ENCODE data around the gene TMEM186.
"Not testable (repeated sequence)": the region's sequence is repeated elsewhere in the genome, so short reads cannot be mapped to it uniquely, and the experiment has no call there.

TMEM186 gene

DNA sequence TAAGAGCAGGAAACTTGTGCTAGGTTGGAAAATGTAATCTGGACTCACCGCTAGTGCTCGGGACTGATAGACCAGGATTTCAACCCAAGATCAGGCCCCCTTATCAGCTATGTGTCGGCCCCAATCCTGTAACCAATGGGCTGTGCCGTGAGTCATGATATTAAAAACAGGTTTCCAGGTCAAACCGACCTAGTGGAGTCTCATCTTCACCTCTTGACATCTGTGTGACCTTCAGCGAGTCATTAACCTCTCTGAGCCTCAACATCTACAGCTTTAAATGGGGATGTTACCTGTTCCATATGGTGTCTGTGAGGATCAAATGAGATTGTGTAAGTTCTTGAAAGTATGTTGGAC, 712 bp upstream of the TMEM186 start:
- Histone ChIP-seq H3K27ac (ENCODE audit: low read depth, low read length) (peak overlapping the region; percentile 57), H3K36me3 (ENCODE audit: control insufficient read depth in 1 of 2, insufficient read depth in 2 of 2, low read length in 2 of 2) (peaks cover 7 to 19% of the 10 kb centered on the region in 2 donors), H3K9me3 (ENCODE audit: control insufficient read depth in 1 of 2, low read length in 2 of 2) (no peaks in the 10 kb centered on the region), H3K4me1 (ENCODE audit: control insufficient read depth in 1 of 2, insufficient read depth in 2 of 2, low read length in 2 of 2) (peaks cover 26 to 42% of the 10 kb centered on the region in 2 donors), H3K27me3 (ENCODE audit: control insufficient read depth in 1 of 2, insufficient read depth in 2 of 2, low read length in 2 of 2) (no peaks in the 10 kb centered on the region), H3K4me3 (ENCODE audit: low read depth in 1 of 2, low read length in 2 of 2) (peak overlapping the region; percentile 88 to 95), H3K9ac (ENCODE audit: low read depth in 1 of 2, low read length in 2 of 2) (peak overlapping the region; percentile 85 to 88)

DNA sequence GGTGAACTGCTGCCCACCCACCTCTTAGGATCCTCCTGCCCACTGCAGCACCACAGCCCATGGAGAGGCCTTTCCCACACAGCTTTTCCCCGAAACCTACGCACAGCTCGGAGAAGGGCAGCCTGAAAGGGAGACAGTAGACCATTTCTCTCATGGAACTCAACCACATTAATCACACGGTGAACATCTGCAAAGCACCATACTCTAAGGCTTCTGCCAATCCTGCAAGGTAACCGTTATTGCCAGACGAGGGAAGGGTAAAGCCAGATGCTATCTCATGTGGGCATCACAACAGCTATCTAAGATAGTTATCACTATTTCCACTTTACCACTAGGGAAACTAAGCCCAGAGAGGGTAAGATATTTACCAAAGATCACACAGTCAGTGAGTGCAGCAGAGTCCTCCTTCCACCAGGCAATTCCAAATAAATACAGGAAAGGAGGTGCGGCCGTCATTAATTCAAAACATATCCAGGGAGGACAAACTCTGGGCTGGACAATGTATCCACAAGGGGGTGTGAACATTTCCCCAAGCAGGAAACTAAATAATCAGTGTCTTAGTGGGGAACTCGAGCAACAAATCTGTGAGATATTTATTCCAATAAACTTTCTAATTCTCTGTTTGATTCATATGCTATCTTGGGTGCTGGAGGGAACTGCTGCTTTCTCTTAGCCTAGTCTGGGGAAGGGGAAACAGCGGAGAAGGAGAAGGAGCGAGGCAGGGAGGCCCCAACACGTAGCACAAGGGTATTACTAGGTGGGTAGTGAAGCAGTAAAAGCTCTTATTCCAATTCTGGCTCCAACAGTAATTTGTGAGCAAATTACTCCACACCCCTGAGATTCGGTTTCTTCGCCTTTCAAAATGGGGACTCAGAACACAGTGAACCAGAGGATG, 723 bp downstream of the TMEM186 start:
- H3K9me3 ChIP-seq (ENCODE audit: control insufficient read depth in 1 of 2, low read length in 2 of 2): no peaks in the 10 kb centered on the region
- H3K4me3 ChIP-seq (ENCODE audit: low read depth in 1 of 2, low read length in 2 of 2): peak overlapping the region; percentile 88 to 95
- peak overlapping the region; percentile 56 to 88 for H3K9ac ChIP-seq (ENCODE audit: low read depth in 1 of 2, low read length in 2 of 2)
- no peak overlapping the region for H3K27ac ChIP-seq (ENCODE audit: low read depth, low read length)
- no peaks in the 10 kb centered on the region for H3K27me3 ChIP-seq (ENCODE audit: control insufficient read depth in 1 of 2, insufficient read depth in 2 of 2, low read length in 2 of 2)
- peaks cover 3 to 8% of the 10 kb centered on the region in 2 donors for H3K36me3 ChIP-seq (ENCODE audit: control insufficient read depth in 1 of 2, insufficient read depth in 2 of 2, low read length in 2 of 2)
- peaks cover 26 to 42% of the 10 kb centered on the region in 2 donors for H3K4me1 ChIP-seq (ENCODE audit: control insufficient read depth in 1 of 2, insufficient read depth in 2 of 2, low read length in 2 of 2)

DNA sequence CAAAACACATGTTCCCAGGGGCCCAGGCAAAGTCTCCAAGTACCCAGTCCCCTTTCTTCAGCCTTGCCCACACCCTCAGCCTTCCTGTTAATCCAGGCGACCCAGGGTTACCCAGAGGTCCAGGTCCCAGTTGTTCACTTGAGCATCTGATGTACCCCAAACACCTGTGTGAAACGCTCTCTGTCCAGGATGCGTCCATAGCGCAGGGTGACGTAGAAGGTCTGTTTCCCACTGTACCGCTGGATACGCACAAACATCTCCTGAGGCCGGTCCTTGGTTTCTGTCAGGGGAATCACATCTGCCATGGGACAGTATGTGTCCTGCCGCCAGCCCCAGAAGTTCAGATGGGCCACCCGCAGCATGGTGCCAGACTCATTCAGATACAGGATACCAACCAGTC, 1.6 kb downstream of the TMEM186 start:
- H3K27me3 ChIP-seq (ENCODE audit: control insufficient read depth in 1 of 2, insufficient read depth in 2 of 2, low read length in 2 of 2): no peaks in the 10 kb centered on the region
- no peak overlapping the region for H3K27ac ChIP-seq (ENCODE audit: low read depth, low read length)
- H3K9ac ChIP-seq (ENCODE audit: low read depth in 1 of 2, low read length in 2 of 2): no peak overlapping the region
- peaks cover 26 to 35% of the 10 kb centered on the region in 2 donors for H3K4me1 ChIP-seq (ENCODE audit: control insufficient read depth in 1 of 2, insufficient read depth in 2 of 2, low read length in 2 of 2)
- H3K9me3 ChIP-seq (ENCODE audit: control insufficient read depth in 1 of 2, low read length in 2 of 2): no peaks in the 10 kb centered on the region
- no peak overlapping the region for H3K4me3 ChIP-seq (ENCODE audit: low read depth in 1 of 2, low read length in 2 of 2)
- H3K36me3 ChIP-seq (ENCODE audit: control insufficient read depth in 1 of 2, insufficient read depth in 2 of 2, low read length in 2 of 2): peaks cover 3 to 5% of the 10 kb centered on the region in 2 donors

DNA sequence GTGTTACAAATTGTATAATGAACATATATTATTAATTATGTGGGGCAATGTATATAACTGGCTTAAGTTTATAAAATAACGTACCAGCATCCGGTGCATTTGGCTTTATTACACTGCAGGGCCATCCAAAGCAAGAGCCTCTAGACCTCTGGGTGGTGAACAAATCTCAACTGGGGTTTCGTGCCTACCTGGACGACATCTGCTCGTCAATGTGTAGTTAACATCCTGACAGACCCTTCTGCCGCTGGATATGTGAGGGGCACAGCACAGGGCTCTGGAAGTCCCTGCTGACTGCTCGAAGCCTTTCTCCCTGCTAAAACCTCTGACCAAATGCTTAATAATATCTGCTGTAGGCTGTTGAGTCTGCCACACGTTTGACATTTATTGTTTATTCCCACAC, 2.3 kb downstream of the TMEM186 start:
- H3K36me3 ChIP-seq (ENCODE audit: control insufficient read depth in 1 of 2, insufficient read depth in 2 of 2, low read length in 2 of 2): peaks cover 3 to 5% of the 10 kb centered on the region in 2 donors
- no peaks in the 10 kb centered on the region for H3K9me3 ChIP-seq (ENCODE audit: control insufficient read depth in 1 of 2, low read length in 2 of 2)
- H3K9ac ChIP-seq (ENCODE audit: low read depth in 1 of 2, low read length in 2 of 2): peak overlapping the region in 1 of 2 donors; percentile 6
- H3K27me3 ChIP-seq (ENCODE audit: control insufficient read depth in 1 of 2, insufficient read depth in 2 of 2, low read length in 2 of 2): no peaks in the 10 kb centered on the region
- no peak overlapping the region for H3K4me3 ChIP-seq (ENCODE audit: low read depth in 1 of 2, low read length in 2 of 2)
- peaks cover 26 to 30% of the 10 kb centered on the region in 2 donors for H3K4me1 ChIP-seq (ENCODE audit: control insufficient read depth in 1 of 2, insufficient read depth in 2 of 2, low read length in 2 of 2)
- H3K27ac ChIP-seq (ENCODE audit: low read depth, low read length): no peak overlapping the region

DNA sequence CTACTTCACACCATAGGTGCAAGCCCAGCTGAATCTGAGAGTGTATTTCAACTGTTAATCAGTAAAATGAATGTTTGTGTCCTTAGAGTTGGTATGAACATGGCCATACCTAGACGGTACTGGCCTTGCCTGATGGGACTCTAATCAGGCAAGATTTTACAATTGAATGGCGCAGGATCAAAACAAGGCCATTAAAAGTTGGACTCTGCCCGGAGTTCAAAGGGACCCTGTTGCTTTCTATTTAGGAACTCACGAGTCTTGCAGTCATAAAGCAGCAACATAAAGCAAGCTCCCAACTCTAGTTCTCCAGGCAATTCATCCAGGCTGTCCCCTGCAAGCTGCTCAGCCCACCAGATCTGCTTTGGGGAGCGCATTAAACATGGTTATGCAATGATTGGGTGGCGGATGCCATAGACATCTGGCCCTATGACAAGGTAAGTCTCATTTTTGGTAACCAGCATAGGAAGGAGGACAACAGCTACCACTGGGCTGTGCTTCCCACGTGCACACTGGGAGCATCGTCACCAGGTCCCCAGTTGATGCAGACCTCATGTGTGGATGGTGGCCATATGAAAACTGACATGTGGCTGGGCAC, 8.8 kb downstream of the TMEM186 start:
- Histone ChIP-seq H3K36me3 (ENCODE audit: control insufficient read depth in 1 of 2, insufficient read depth in 2 of 2, low read length in 2 of 2) (peaks cover 0 to 3% of the 10 kb centered on the region in 2 donors), H3K4me3 (ENCODE audit: low read depth in 1 of 2, low read length in 2 of 2) (peak overlapping the region; percentile 33 to 63), H3K4me1 (ENCODE audit: control insufficient read depth in 1 of 2, insufficient read depth in 2 of 2, low read length in 2 of 2) (peaks cover 11 to 17% of the 10 kb centered on the region in 2 donors), H3K9me3 (ENCODE audit: control insufficient read depth in 1 of 2, low read length in 2 of 2) (no peaks in the 10 kb centered on the region), H3K27ac (ENCODE audit: low read depth, low read length) (no peak overlapping the region), H3K9ac (ENCODE audit: low read depth in 1 of 2, low read length in 2 of 2) (peak overlapping the region in 1 of 2 donors; percentile 55), H3K27me3 (ENCODE audit: control insufficient read depth in 1 of 2, insufficient read depth in 2 of 2, low read length in 2 of 2) (no peaks in the 10 kb centered on the region)

DNA sequence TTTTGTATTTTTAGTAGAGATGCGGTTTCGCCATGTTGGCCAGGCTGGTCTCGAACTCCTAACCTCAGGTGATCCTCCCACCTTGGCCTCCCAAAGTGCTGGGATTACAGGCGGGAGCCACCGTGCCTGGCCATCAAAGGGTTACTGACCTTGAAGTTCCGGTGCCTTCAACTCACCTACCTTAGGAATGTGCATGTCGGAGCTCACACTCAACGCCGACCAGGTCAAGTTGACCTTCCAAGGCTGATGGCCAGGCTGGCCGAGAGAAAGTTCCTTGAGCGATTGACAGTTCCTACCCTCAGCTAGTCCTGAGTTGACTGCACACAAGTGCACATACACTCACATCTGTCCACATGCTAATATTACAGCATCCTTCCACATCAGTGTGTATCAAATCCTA, 11.1 kb downstream of the TMEM186 start:
- not testable (repeated sequence) for H3K9me3 ChIP-seq (ENCODE audit: control insufficient read depth in 1 of 2, low read length in 2 of 2); H3K9ac ChIP-seq (ENCODE audit: low read depth in 1 of 2, low read length in 2 of 2); H3K4me3 ChIP-seq (ENCODE audit: low read depth in 1 of 2, low read length in 2 of 2); H3K27ac ChIP-seq (ENCODE audit: low read depth, low read length); H3K27me3 ChIP-seq (ENCODE audit: control insufficient read depth in 1 of 2, insufficient read depth in 2 of 2, low read length in 2 of 2)
- H3K4me1 ChIP-seq (ENCODE audit: control insufficient read depth in 1 of 2, insufficient read depth in 2 of 2, low read length in 2 of 2): peaks cover 11 to 17% of the 10 kb centered on the region in 2 donors
- H3K36me3 ChIP-seq (ENCODE audit: control insufficient read depth in 1 of 2, insufficient read depth in 2 of 2, low read length in 2 of 2): peaks cover 10 to 12% of the 10 kb centered on the region in 2 donors

DNA sequence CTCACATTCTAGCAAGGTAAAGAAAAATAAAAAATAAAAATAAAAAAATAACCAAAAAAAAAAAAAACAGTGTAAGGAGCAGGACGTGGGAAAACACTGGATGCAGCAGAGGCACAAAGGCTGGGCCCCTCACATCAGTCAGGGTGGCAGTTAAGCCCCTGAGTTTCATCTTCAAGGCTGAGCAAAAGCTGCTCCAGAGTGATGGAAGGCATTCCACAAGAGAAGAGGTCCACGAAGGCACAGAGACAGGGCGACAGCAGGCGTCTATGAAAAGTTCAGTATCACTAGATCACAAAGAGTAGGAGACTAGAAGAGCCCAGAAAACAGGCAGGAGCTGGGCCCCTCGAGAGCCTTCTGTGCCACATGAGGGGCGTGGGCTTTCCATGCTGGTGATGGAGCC, 12.0 kb downstream of the TMEM186 start:
- peaks cover 11 to 17% of the 10 kb centered on the region in 2 donors for H3K4me1 ChIP-seq (ENCODE audit: control insufficient read depth in 1 of 2, insufficient read depth in 2 of 2, low read length in 2 of 2)
- H3K27ac ChIP-seq (ENCODE audit: low read depth, low read length): no peak overlapping the region
- no peak overlapping the region for H3K4me3 ChIP-seq (ENCODE audit: low read depth in 1 of 2, low read length in 2 of 2)
- no peaks in the 10 kb centered on the region for H3K9me3 ChIP-seq (ENCODE audit: control insufficient read depth in 1 of 2, low read length in 2 of 2)
- peaks cover 10 to 18% of the 10 kb centered on the region in 2 donors for H3K36me3 ChIP-seq (ENCODE audit: control insufficient read depth in 1 of 2, insufficient read depth in 2 of 2, low read length in 2 of 2)
- H3K9ac ChIP-seq (ENCODE audit: low read depth in 1 of 2, low read length in 2 of 2): no peak overlapping the region
- no peaks in the 10 kb centered on the region for H3K27me3 ChIP-seq (ENCODE audit: control insufficient read depth in 1 of 2, insufficient read depth in 2 of 2, low read length in 2 of 2)

DNA sequence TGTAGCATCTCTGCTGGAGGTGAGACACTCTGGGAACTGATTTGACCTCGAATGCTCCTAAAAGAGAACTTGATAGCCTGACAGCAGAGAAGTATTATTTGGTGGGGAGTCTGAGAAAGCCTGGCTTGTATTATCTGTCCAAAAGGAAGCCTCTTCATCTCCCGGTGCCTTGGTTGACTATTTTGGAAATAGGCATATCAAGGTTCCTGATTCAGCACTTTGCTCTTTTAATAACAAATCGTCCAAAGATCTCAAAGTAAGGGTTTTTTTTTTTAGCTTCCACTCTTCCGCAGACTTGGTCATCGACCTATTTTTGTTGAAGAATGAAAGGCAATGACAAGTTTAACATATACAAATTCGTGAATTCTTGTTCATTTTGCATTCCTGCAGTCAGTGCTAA, 14.8 kb downstream of the TMEM186 start:
- Histone ChIP-seq H3K4me3 (ENCODE audit: low read depth in 1 of 2, low read length in 2 of 2) (no peak overlapping the region), H3K27me3 (ENCODE audit: control insufficient read depth in 1 of 2, insufficient read depth in 2 of 2, low read length in 2 of 2) (no peaks in the 10 kb centered on the region), H3K36me3 (ENCODE audit: control insufficient read depth in 1 of 2, insufficient read depth in 2 of 2, low read length in 2 of 2) (peaks cover 19 to 30% of the 10 kb centered on the region in 2 donors), H3K9ac (ENCODE audit: low read depth in 1 of 2, low read length in 2 of 2) (no peak overlapping the region), H3K27ac (ENCODE audit: low read depth, low read length) (no peak overlapping the region), H3K4me1 (ENCODE audit: control insufficient read depth in 1 of 2, insufficient read depth in 2 of 2, low read length in 2 of 2) (no peaks in the 10 kb centered on the region), H3K9me3 (ENCODE audit: control insufficient read depth in 1 of 2, low read length in 2 of 2) (no peaks in the 10 kb centered on the region)

DNA sequence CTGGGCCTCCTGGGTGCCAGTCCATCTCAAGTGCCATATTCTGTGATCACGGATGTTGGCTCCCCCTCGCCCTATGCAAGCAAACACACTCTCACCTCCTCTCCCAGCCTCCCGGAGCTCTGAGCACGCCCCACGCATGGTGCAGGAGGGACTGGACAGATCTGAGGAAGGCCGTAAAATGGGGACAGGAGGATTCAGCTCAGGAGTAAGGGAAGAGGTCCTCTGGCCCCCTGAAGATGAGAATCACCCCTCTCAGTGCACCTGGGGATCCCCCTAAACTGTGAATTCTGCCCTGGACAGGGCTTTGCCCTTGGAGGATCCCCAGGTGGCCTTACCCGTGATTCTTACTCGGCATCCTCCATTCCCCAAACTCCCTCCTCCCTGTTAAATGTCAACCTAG, 15.6 kb downstream of the TMEM186 start:
- Histone ChIP-seq H3K4me3 (ENCODE audit: low read depth in 1 of 2, low read length in 2 of 2) (no peak overlapping the region), H3K9ac (ENCODE audit: low read depth in 1 of 2, low read length in 2 of 2) (no peak overlapping the region), H3K36me3 (ENCODE audit: control insufficient read depth in 1 of 2, insufficient read depth in 2 of 2, low read length in 2 of 2) (peaks cover 25 to 37% of the 10 kb centered on the region in 2 donors), H3K27ac (ENCODE audit: low read depth, low read length) (no peak overlapping the region), H3K27me3 (ENCODE audit: control insufficient read depth in 1 of 2, insufficient read depth in 2 of 2, low read length in 2 of 2) (no peaks in the 10 kb centered on the region), H3K9me3 (ENCODE audit: control insufficient read depth in 1 of 2, low read length in 2 of 2) (no peaks in the 10 kb centered on the region), H3K4me1 (ENCODE audit: control insufficient read depth in 1 of 2, insufficient read depth in 2 of 2, low read length in 2 of 2) (no peaks in the 10 kb centered on the region)

DNA sequence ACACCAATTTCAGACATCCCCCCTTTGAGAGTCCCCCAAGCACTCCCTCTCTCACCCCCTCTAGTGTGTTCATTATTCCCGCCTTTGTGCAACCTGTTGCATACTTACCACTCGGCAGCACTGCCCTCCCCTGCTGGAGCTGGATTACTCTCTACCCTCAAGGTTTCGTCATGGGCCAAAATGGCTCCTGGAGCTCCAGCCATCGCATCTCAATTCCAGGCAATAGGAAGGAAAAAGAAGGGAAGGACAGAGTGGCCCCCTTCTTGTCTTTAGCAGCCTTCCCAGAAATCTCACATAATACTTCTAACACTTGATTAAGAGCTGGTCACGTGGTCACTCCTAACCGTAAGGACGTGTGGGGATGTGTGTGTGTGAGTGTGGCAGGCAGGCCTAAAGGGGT, 20.2 kb downstream of the TMEM186 start:
- Histone ChIP-seq H3K9ac (ENCODE audit: low read depth in 1 of 2, low read length in 2 of 2) (no peak overlapping the region), H3K4me3 (ENCODE audit: low read depth in 1 of 2, low read length in 2 of 2) (no peak overlapping the region), H3K36me3 (ENCODE audit: control insufficient read depth in 1 of 2, insufficient read depth in 2 of 2, low read length in 2 of 2) (peaks cover 35 to 51% of the 10 kb centered on the region in 2 donors), H3K27me3 (ENCODE audit: control insufficient read depth in 1 of 2, insufficient read depth in 2 of 2, low read length in 2 of 2) (no peaks in the 10 kb centered on the region), H3K4me1 (ENCODE audit: control insufficient read depth in 1 of 2, insufficient read depth in 2 of 2, low read length in 2 of 2) (peaks cover 5 to 12% of the 10 kb centered on the region in 2 donors), H3K27ac (ENCODE audit: low read depth, low read length) (no peak overlapping the region), H3K9me3 (ENCODE audit: control insufficient read depth in 1 of 2, low read length in 2 of 2) (no peaks in the 10 kb centered on the region)

Data from duodenal mucosa (tissue), 2 donors.